Stimulated activated CD8-positive, alpha-beta memory T cell treated with anti-CD3 and anti-CD28 coated beads, Interleukin-2, amount 100 ng/mL, for 48 hours (primary cell): Measurements from ENCODE around the gene SRD5A3.

Experiments
- DNase-seq, 2 donors: peaks; one replicate each; pipeline ENCODE4 v3.0.0-alpha.2; 2020; ENCODE audit warnings: low read depth in 2 of 2

The SRD5A3 gene

DNA sequence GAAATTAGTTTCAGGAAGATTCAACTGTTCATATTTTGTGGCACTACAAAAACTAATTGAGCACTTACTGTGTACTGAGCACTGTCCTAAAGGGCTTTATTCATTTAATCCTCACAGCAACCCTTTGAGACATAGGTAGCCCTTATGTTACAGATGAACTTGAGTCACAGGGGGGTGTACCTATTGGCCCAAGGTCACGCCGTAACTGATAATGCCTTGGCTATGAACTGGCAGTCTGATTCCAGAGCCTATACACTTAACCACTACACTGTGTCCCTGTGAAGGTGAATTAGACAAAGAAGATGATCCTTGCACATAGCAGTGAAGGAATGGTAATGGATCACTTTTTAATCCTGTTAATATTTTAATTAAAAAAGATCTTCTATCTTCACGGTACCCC lies 61.7 kb downstream of the SRD5A3 start:
- DNase-seq, result no peak

DNA sequence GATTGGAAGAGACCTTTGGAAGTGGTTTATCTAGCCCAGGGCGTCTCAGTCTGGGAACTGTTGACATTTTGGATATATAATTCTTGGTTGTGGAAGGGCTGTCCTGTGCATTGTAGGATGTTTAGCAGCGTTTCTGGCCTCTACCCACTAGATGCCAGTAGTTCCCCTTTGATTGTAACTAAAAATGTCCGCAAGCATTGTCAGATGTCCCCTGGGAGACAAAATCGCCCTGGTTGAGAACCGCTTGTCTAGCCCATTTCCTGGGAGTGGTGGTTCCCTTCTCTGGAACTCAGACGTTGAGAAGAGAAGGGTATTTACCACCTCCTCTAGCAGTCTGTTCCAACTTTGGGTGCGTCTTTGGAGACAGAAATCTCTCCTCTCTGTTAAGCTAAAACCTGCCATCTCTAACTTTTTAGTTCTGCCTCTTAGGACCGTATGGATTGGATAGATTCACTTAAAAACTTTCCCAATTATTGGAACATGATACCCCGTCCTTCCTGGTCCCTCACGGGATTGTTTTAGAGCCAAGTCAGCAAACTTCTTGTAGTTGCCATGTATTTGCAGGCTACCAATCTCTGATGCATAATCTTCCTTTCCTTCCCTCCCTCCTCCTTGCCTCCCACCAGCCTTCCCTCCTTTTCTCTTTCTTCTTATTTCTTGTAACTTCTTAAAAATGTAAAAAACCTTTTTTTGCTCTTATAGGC lies 63.6 kb downstream of the SRD5A3 start:
- DNase-seq, result no peak

DNA sequence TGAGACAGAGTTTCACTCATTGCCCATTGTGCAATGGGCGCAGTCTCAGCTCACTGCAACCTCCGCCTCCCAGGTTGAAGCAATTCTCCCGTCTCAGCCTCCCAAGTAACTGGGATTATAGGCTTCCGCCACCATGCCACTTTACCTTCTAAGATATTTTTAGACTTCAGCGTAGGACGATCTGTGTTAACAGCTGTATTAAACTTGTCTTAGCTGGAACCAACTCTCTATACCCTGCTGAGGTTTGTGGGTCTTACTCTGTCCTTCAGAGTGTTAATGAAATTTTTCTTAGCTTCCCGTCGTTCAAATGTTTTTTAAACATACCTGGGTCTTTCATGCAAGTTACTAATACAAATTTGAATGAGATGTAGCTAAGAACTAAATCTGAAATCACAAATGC lies 64.4 kb downstream of the SRD5A3 start:
- DNase-seq, result no peak

DNA sequence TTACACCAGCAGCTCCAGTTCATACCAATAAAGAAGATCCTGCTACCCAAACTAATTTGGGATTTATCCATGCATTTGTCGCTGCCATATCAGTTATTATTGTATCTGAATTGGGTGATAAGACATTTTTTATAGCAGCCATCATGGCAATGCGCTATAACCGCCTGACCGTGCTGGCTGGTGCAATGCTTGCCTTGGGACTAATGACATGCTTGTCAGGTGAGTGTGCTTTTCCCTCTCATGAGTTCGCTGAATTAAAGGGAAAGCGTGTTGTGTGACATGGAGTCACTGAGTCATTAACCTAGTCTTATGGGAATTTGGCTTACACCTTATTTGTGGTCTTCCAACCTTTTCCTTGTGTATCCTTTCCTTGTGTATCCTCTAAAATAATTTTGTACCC lies 65.6 kb downstream of the SRD5A3 start:
- no peak for DNase-seq

DNA sequence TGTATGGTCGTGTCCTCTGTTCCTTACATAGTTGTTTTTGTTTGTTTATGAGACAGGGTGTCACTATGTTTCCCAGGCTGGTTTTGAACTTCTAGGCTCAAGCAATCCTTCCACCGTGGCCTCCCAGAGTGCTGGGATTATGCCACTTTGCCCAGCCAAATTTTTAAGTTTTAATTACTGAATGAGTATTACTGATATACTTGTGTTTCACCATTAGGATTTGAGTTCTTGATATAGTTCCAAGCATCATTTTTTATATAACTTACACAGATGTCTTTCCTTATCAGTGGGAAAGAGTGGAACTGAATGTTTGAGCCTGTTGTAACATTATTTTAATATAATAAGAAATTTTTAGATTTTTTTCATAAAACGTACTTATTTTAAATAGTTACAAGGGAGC lies 70.1 kb downstream of the SRD5A3 start:
- no peak for DNase-seq
